MV-4-11 (cell line): ENCODE measurements around the gene CNBD2.
"Not testable (repeated sequence)": the region's sequence is repeated elsewhere in the genome, so short reads cannot be mapped to it uniquely, and the experiment has no call there.

Experiments used
- DNase-seq: peaks from one replicate; lab custom pipeline; 2025; lab: John Stamatoyannopoulos, UW

Gene CNBD2

DNA sequence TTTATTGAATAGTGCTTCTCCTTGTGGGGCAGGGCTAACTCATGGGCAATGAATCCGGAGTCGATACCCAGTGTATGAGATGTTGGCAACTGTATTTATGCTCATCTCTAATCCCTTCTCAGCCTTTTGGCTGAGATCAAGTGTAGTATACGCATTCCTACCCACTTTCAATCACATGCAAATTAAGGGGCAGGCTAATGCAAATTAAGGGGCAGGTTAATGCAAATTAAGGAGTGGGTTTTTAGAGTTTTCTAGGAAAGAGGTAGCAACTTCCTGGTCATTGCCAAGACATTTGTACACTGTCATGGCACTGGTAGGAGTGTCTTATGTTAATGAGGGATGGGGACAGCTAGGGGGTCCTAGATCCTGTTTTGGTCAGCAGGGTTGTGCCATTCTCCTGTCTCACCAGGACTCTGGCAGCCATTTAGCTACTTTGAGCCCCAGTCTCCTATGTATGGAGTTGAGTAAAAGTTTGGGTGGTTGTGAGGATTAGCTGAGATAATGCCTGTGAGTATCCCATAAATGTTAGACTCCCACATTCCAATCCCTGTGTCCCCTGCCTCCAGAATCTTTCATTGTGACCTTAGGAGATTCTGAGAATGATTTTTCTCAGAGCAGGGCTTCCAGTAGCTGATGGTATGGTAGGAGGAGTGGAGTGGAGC lies at the start of gene CNBD2:
Gene CNBD2 (plus strand): TSS at position 612 of the 662 bp plus-strand sequence. CDS start 173 bp downstream, outside the sequence.
- no peak for DNase-seq

DNA sequence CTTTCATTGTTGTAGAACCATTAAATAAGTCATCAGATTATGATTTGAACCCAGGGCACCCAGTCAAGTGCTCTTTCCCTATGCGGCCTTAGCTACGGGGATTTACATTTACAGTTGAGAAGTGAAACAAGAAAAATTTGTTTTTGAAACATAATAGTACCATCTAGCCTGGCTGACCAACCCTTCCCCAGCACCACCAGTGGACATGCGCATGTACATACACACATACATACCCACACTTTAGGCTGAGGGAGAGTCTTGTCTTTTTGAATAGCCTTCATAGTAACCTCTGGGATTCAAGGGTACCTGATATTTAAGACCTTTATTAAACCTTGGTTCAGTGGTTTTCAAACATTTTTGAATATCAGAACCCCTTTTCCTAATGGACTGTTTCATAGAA lies 47.9 kb upstream of the CNBD2 start:
- no peak for DNase-seq

DNA sequence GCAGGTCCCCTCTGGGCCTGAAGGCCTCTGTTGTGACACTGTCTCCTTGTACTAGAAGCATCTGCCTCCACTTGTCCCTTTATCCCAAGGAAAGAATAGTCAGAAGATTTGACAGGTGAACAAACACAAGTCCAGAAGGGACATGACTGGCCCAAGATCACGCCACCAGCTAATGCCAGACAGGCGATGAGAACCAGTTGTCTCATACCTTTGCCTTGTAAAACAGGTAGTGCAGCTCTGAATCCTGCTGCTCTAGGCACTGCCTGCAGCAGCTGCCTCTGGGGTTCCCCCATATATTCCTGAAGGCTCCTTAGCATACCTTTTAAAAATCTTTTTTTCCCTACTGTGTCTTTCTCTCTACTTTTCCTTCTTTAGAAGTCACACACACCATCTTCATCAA lies 39.1 kb upstream of the CNBD2 start:
- no peak for DNase-seq

DNA sequence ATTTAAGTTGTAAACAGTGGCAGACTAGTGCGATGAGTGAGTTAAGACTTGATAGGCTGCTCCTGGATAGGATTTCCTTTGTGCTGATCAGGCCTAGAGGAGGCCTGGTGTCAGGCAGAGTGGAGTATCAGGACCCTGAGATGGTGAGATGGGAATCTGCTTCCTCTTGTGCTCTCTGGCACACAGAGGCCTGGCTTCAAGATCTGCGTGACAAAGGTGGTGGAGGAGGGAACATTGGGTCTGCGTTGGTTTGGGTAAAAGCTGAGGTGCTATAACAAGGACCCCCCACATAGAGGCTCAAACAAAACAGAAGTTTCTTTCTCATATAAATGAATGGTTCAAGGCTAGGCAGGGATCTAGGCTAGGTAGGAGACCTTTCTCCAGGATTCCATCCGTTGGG lies 34.3 kb upstream of the CNBD2 start:
- DNase-seq = no peak

DNA sequence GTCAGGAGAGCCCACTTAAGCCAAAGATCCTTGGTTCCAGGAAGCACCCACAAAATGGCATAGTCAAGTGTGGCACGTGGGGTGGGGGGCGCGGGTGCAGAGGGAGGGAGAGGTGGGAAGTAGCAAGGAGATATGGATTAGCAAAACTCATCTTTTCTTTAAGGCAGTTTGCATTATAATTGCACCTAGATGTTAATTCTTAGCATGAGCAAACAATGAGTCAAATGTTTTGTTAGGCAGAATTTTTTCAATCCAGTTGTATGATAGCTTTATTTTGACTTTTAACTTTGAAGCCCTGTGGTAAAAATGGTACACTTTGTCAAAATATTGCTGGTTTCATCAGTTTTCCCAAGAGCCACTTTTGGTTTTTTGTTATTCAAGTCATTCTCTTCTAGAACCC lies 29.1 kb upstream of the CNBD2 start:
- no peak for DNase-seq

DNA sequence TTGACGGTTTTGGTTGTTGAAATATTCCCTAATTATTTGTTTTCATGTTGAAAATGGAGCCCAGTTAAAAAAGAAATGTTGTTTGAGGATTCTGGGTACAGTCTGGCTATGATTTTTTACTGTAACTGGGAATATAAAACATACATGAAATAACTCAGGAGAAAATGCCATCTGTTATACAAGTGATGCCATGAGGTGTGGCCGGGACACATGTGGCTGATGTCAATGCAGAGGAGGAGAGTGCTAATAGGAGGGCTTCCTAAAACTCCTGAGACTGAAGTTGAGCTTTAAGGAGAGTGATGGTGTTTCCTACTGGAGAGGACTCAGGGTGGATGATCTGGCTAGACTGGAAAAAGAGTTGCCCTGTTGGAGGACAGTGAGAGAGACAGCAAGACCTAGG lies 26.8 kb upstream of the CNBD2 start:
- no peak for DNase-seq

DNA sequence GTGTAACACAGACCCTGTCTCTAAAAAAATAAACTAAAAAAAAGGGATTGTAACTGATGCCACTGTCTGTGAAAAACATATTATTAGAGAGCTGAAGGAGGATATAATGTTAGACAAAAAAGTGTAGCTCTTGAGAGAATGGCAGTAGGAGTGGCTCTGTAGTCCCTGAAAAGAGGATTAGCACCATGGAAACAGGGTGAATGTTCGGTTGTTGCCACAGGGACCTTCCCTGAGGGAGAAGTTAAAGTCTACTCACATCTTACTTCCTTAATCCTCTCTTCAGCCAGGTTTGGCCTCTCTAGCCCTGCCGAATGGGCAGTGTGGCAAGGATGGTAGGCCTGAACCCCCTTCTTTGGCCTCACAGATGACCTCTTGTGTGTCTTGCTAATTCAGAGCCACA lies 26.1 kb upstream of the CNBD2 start:
- peak; percentile 6 for DNase-seq

DNA sequence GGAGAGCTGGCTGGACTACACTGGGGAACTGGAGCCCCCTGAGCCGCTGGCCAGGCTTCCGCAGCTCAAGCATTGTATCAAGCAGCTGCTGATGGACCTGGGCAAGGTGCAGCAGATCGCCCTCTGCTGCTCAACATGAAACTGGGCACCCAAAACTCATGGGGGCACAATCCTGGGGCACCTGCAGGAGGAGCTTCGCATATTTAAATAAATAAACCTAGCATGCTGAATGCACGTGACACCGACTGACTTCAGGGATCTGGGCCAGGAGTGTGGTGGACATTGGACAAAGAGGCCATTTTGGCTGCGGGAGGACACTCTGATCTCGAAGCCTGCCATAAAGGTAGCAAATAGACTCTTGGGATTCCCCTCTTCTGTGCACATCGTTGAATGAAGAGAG lies 20.9 kb upstream of the CNBD2 start:
- no peak for DNase-seq

DNA sequence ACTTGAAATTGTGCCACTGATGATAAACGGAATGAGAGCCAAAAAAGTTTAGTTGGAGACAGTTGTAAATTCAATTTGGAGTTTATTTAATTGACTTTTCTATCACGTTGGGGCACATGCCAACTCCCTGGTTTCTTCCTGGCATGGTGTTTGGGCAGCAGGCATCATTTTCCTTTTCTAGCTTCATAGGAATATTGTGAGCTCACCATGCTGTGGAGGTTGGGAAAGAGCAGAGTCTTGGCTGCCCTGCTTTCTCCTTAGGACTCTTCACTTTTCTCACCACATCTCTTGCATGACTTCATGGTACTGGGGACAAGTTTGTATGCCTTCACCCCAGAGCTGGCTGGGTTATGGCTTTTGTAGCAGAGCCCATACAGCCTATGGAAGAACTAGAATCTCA lies 20.5 kb upstream of the CNBD2 start:
- DNase-seq = no peak

DNA sequence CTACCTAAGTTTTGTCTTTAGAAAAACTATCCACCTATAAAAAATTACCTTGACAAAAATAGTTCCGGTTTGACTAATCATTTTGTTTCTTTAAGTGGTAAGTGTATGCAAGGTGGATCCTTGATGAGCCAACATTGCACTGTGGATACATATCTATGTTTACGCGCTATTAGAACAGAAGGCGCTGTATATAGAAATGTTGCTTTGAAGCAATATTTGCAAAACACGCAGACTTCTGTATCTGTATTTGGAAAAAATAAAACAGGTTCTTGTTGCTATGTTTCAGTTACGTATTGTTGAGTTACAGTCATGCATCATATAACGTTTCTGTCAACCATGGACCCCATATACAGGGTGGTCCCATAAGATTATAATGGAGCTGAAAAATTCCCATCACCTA lies 18.3 kb upstream of the CNBD2 start:
- no peak for DNase-seq

DNA sequence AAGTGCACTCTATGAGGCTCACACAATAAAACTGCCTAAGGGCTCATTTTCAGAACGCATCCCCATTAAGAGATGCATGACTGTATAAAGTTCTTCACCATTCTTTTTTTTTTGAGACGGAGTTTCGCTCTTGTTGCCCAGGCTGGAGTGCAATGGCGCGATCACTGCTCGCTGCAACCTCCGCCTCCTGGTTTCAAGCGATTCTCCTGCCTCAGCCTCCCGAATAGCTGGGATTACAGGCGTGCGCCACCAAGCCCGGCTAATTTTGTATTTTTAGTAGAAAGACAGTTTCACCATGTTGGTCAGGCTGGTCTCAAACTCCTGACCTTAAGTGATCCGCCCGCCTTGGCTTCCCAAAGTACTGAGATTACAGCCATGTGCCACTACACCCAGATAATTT lies 16.3 kb upstream of the CNBD2 start:
- not testable (repeated sequence) for DNase-seq

DNA sequence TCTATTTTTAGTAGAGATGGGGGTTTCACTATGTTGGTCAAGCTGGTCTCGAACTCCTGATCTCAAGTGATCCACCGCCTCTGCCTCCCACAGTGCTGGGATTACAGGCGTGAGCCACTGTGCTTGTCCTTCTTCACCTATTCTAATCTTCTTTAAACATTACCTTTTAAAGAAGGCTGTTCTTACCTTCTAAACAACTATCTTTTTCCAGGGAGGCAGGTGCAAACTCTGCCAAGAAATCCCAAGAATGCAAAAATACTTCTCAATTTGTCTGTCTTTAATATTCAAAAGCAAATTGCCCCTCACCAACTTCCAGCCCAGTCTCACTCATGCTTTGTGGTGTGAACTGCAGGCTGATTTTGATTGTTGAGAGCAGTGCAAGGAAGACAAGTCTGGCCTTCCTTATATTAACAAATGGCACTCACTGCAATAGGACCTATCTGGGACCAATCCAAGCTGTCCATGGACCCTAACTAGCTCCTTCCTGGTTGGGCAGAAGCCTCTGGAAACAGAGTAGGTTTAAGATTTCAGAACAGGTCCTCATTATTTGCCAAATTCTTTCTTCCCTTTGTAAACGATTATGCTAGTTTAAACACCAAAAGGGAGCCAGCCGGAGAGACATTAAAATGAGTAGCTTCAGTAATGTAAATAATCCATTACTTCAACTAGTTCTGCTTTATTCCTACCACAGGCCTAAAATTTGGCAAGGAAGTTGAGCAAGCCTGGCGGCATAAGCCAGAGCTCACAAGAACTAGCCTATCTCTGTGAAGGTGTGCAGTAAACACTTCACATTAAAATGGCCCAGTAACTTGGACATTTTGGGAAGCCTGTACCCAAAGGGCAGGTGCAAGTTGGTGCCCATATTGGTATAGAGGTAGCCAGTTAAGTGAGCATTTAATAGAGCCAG lies 15.7 kb upstream of the CNBD2 start:
- DNase-seq = peak; percentile 76

DNA sequence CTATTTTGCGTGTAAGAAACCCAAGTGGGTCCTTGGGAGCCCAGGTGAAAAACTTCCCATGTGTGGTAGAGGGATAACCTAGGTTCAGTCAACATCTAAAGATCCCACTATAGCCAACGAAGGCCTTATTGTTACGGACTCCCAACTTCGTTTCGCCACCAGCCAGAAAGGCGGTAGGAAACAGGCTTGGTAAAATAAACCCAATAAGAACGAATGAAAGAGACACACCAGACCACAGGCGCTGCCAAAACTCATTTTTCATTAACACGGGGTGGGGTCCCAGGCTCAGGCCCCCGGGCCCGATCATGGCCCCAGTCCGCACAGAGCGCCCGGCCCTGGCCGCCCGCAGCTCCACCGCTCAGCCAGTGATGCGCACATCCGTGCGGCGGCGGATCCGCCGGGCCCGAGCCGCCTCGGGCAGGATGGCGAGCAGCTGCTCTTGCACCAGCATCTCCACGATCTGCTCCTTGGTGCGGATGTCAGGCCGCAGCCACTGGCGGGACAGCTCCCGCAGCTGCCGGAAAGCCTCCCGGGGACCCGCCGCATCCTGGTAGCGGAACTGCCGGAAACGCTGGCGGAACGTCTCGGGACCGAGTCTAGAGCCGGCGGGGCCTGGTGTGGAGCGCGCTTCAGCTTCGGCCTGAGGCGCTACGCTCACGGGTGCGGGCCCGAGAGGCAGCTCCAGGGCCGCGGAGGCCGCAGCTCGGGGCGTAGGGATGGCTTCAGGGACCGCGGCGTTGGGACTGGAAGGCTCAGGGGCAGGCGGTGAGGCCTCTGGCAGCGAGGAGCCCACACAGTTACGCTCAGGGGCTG lies 14.8 kb upstream of the CNBD2 start:
- peak; percentile 42 for DNase-seq

DNA sequence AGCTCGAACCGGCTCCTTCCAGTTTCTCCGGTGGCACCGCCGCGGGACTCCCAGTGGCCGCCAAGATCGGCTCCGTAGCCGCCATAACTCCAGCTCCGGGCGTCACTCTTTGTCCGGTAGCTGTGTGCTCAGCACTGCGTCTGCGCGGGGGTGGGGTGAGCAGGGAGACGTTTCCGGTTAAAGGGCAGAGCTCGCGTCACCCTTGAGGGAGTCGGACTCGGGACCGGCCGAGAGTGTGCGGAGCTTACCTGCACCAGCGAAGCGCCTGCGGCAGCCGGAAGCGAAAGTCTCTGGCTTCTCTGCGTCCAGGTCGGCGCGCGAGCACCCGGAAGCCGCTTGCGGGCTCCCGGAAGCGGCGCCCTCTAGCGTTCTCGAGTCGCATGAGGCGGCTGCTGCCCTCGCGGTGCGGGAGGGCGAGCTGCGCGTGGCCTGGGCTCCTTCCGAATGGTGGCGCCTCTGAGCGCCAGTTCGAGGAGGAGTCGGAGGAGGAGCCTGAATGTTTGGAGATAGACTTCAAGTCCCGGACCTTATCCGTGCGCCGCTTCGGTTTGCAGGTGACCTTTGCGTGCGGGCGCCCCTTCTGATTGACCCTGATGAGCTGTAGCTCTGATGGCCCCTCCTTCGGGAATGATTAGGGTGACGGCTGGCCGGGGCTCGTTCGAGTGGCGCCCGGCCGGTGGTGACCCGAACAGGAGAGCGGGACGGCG lies 14.0 kb upstream of the CNBD2 start, which contains the start of gene SCAND1:
Gene SCAND1 (minus strand): TSS at position 303 of the 707 bp plus-strand sequence. CDS start 218 bp downstream, at position 85.
- DNase-seq = peak; percentile 95

DNA sequence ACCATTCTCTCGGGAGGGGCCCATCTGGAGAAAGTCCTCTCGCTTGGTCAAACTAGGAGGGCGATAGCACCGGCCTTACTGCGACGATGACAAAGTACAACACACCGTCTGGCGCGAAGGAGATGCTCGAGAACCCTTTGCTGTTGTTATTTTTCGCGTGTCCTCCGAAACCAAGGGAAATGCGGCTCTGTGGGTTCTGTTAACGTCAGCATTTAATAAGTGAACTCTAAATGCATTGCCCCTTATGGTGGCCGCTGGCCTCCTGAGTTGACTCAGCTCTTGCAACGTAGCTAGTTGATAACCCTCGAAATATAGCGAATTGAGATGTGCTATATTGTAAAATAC lies 13.5 kb upstream of the CNBD2 start:
- peak; percentile 35 for DNase-seq

DNA sequence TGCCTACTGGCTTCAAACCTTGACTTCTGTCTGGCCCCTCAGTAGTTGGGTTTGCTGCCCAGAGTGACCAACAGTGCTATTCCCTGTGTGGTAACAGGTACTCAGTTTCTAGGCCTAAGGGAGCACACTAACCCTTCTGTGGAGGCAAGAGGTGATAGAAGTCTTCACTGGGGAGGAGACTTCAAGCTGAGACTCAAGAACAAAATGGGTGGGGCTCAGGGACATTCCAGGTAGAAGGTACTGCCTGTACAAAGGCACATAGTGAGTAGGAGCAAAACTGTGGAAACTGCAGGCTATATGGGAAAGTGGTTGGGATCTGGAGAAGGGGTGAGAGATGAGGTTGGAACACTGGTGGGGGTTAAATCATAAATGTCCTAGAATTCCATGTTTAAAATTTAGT lies 11.8 kb upstream of the CNBD2 start:
- no peak for DNase-seq

DNA sequence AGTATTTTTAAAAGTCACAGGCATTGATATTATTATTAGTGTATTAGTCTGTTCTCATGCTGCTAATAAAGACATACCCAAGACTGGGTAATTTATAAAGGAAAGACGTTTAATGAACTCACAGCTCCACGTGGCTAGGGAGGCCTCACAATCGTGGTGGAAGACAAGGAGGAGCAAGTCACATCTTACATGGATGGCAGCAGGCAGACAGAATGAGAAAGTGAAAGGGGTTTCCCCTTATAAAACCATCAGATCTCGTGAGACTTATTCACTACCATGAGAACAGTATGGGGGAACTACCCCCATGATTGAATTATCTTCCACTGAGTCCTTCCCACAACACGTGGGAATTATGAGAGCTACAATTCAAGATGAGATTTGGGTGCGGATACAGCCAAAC lies 9.1 kb upstream of the CNBD2 start:
- not testable (repeated sequence) for DNase-seq

DNA sequence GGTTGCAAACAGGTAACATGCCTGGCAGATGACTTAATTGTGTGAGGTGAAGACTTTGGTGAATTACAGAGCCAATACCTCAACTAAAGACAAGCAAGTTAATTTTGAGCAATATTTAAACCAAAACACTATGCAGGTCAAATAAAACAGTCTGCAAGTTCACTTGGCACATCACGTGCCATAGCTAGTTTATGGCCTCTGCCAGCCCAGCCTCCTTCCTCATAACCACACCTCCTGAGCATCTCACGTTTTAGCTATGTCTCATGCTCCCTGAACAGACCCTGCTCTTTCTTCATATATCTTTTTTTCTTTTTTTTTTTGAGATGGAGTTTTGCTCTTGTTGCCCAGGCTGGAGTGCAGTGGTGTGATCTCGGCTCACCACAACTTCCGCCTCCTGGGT lies 4.5 kb upstream of the CNBD2 start:
- no peak for DNase-seq

DNA sequence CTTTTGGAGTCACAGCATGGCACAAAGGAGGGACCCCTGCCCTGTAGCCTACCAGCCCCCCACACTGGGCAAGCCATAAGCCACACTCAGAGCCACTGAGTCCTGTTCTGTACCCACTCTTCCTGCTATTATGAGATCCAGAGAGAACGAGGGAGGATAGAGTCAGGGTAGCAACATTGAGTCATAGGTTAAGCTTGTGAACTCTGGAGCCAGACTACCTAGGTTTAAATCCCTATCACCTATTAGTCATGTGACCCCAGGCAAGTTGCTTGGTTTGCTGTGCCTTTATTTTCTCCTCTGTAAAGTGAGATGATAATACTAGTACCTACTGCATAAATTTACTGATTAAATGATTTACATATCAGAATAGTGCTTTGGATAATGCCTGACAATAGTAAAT lies 540 bp downstream of the CNBD2 start:
- no peak for DNase-seq

DNA sequence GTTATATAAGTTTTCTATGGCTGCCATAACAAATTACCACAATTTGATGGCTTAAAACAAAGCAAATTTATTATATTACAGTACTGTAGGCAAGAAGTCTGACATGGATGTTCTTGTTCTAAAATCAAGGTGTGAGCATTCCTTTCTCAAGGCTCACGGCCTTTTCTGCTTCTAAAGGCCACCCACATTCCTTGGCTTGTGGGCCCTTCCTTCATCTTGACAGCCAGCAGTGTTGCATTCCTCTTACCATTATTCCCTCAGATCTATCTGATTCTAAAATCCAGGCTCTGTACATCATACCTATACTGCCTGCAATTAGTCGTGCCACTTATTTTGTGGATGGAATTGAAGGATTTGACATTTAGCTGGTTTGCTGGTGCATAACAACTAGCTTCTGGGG lies 3.6 kb downstream of the CNBD2 start:
- no peak for DNase-seq

DNA sequence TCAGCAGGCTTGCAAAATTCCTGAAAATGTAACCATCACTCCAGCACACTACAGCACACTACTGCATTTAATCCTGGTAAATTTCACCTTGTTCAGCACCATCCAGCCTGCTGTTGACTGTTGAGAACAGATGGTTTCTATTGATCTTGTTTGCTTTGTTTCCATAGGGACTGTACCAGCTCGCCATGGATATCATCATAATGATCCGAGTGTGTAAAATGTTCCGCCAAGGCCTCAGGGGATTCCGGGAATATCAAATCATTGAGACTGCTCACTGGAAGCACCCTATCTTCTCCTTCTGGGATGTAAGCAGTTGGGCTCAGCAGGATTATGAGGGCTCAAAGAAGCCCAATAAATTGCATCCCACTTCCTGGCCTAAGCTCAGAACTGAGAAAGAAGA lies 4.1 kb downstream of the CNBD2 start:
- no peak for DNase-seq

DNA sequence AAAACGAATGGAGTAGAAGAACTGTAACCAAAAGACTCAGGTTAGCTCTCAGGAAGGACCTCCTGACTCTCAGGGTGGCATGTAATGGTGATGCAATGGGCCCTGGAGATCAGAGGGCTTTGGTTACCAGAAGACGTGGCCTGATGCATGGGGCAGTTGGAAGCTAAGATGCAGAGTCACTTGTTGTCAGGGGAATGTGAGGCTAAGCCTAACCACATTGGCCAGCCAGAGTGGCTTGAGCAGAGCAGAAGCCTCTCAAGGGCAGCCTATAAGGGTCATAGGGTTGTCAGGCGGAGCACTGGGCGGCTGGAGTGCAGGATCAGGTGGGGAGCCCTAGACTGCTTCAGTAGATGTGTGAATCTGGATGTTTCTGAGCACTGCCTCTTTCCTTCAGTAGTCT lies 5.9 kb downstream of the CNBD2 start:
- peak; percentile 10 for DNase-seq
